ENCODE measurements around the gene SATB2.

SATB2 gene

GRCh38 chr2:199424160-199424559 lies 33.6 kb downstream of the SATB2 start:
- no peak overlapping the region for H3K4me3 ChIP-seq (ENCODE audit: low read length)
- TF ChIP-seq ZNF274 (IDR thresholded peaks at IDR 0.05; ENCODE audit: low read depth, low read length): no peak

GRCh38 chr2:199419428-199419827 lies 38.3 kb downstream of the SATB2 start:
- H3K4me3 ChIP-seq (ENCODE audit: low read length): no peak overlapping the region
- TF ChIP-seq ZNF274 (IDR thresholded peaks at IDR 0.05; ENCODE audit: low read depth, low read length): no peak

- TF ChIP-seq ZNF274 (IDR thresholded peaks at IDR 0.05; ENCODE audit: low read depth, low read length): no peak
- H3K4me3 ChIP-seq (ENCODE audit: low read length): no peak overlapping the region
Observed at GRCh38 chr2:199414465-199414864, 43.3 kb downstream of the SATB2 start.

- TF ChIP-seq ZNF274 (IDR thresholded peaks at IDR 0.05; ENCODE audit: low read depth, low read length): no peak
- no peak overlapping the region for H3K4me3 ChIP-seq (ENCODE audit: low read length)
Observed at GRCh38 chr2:199414001-199414400, 43.7 kb downstream of the SATB2 start.

GRCh38 chr2:199409759-199410529 lies 47.8 kb downstream of the SATB2 start:
- no peak for TF ChIP-seq ZNF274 (IDR thresholded peaks at IDR 0.05; ENCODE audit: low read depth, low read length)
- no peak overlapping the region for H3K4me3 ChIP-seq (ENCODE audit: low read length)

- H3K4me3 ChIP-seq (ENCODE audit: low read length): no peak overlapping the region
- TF ChIP-seq ZNF274 (IDR thresholded peaks at IDR 0.05; ENCODE audit: low read depth, low read length): no peak
Observed at GRCh38 chr2:199407421-199407820, 50.3 kb downstream of the SATB2 start.

GRCh38 chr2:199405241-199405640 lies 52.5 kb downstream of the SATB2 start:
- no peak overlapping the region for H3K4me3 ChIP-seq (ENCODE audit: low read length)
- no peak for TF ChIP-seq ZNF274 (IDR thresholded peaks at IDR 0.05; ENCODE audit: low read depth, low read length)

GRCh38 chr2:199404841-199405240 lies 52.9 kb downstream of the SATB2 start:
- no peak for TF ChIP-seq ZNF274 (IDR thresholded peaks at IDR 0.05; ENCODE audit: low read depth, low read length)
- H3K4me3 ChIP-seq (ENCODE audit: low read length): no peak overlapping the region

GRCh38 chr2:199395311-199395710 lies 62.4 kb downstream of the SATB2 start:
- no peak overlapping the region for H3K4me3 ChIP-seq (ENCODE audit: low read length)
- TF ChIP-seq ZNF274 (IDR thresholded peaks at IDR 0.05; ENCODE audit: low read depth, low read length): no peak

- no peak for TF ChIP-seq ZNF274 (IDR thresholded peaks at IDR 0.05; ENCODE audit: low read depth, low read length)
Observed at GRCh38 chr2:199392363-199392762, 65.4 kb downstream of the SATB2 start.

GRCh38 chr2:199388728-199389268 lies 68.9 kb downstream of the SATB2 start:
- TF ChIP-seq ZNF274 (IDR thresholded peaks at IDR 0.05; ENCODE audit: low read depth, low read length): no peak

More at GRCh38 chr2:199392363-199392762, 65.4 kb downstream of the SATB2 start:
- no peak overlapping the region for H3K4me3 ChIP-seq (ENCODE audit: low read length)

GRCh38 chr2:199384043-199384442 lies 73.7 kb downstream of the SATB2 start:
- TF ChIP-seq ZNF274 (IDR thresholded peaks at IDR 0.05; ENCODE audit: low read depth, low read length): no peak

More at GRCh38 chr2:199388728-199389268, 68.9 kb downstream of the SATB2 start:
- no peak overlapping the region for H3K4me3 ChIP-seq (ENCODE audit: low read length)

GRCh38 chr2:199383021-199383420 lies 74.7 kb downstream of the SATB2 start:
- H3K4me3 ChIP-seq (ENCODE audit: low read length): no peak overlapping the region
- no peak for TF ChIP-seq ZNF274 (IDR thresholded peaks at IDR 0.05; ENCODE audit: low read depth, low read length)

More at GRCh38 chr2:199384043-199384442, 73.7 kb downstream of the SATB2 start:
- no peak overlapping the region for H3K4me3 ChIP-seq (ENCODE audit: low read length)

GRCh38 chr2:199382091-199382490 lies 75.6 kb downstream of the SATB2 start:
- TF ChIP-seq ZNF274 (IDR thresholded peaks at IDR 0.05; ENCODE audit: low read depth, low read length): no peak
- H3K4me3 ChIP-seq (ENCODE audit: low read length): no peak overlapping the region

GRCh38 chr2:199381531-199381930 lies 76.2 kb downstream of the SATB2 start:
- no peak for TF ChIP-seq ZNF274 (IDR thresholded peaks at IDR 0.05; ENCODE audit: low read depth, low read length)
- H3K4me3 ChIP-seq (ENCODE audit: low read length): no peak overlapping the region
